HFFc6 (cell line): ENCODE data around the gene ZNF341. TPM values are rescaled to one million over a fixed set of nuclear protein-coding genes. Genes with fewer than 3 reads are reported as not detected.
"Not testable (repeated sequence)": the region's sequence is repeated elsewhere in the genome, so short reads cannot be mapped to it uniquely, and the experiment has no call there.

Source experiments
- DNase-seq: peaks from one replicate; pipeline ENCODE4 v3.0.0-alpha.2; 2018
- H3K27ac Mint-ChIP-seq: 2 replicates; pipeline ENCODE4 v1.8.0; 2020; ENCODE audit warnings: mild to moderate bottlenecking, mixed read lengths
- H3K27me3 Mint-ChIP-seq: 2 replicates; pipeline ENCODE4 v1.8.0; 2021; ENCODE audit warnings: mild to moderate bottlenecking, moderate library complexity, mixed read lengths; ENCODE audit not compliant: insufficient read depth
- H3K36me3 Mint-ChIP-seq: 2 replicates; pipeline ENCODE4 v1.8.0; 2021; ENCODE audit warnings: low read depth, mixed read lengths
- H3K4me1 Mint-ChIP-seq: 2 replicates; pipeline ENCODE4 v1.8.0; 2020; ENCODE audit warnings: low read depth, mixed read lengths
- H3K4me3 Mint-ChIP-seq: 2 replicates; pipeline ENCODE4 v1.8.0; 2020; ENCODE audit warnings: mild to moderate bottlenecking, moderate library complexity, mixed read lengths
- H3K9me3 Mint-ChIP-seq: 2 replicates; pipeline ENCODE4 v1.8.0; 2020; ENCODE audit warnings: mild to moderate bottlenecking, mixed read lengths
- CTCF ChIP-seq: fragments of 200-600 bp; sonication (generic); IDR thresholded peaks from 2 replicates; pipeline ENCODE4 v1.5.0; 2021; ENCODE audit warnings: antibody characterized with exemption, mild to moderate bottlenecking
- total RNA-seq, 6 experiments: library from RNA; stranded (reverse); fragmentation: NEBNext Ultra II Directional; extraction: Animal tissue kit (Norgen Biotek cat#: 25700); gene quantifications; 2 replicates in 1 of 6; 3 replicates in 5 of 6; pipeline ENCODE4 v1.2.3, GENCODE V29; 2021

The ZNF341 gene
- total RNA-seq, 6 experiments from 2014 or later = 3.2 to 4.1 (median 3.6) TPM

- H3K9me3 Mint-ChIP-seq = peaks cover 6% of the 10 kb centered on the region; the same call in 1 of the 2 replicates
- no peak for DNase-seq
- no peak overlapping the region for H3K4me3 Mint-ChIP-seq
- no peak for TF ChIP-seq CTCF
- peaks cover 44% of the 10 kb centered on the region for H3K36me3 Mint-ChIP-seq
- H3K4me1 Mint-ChIP-seq = no peaks in the 10 kb centered on the region
- no peak overlapping the region for H3K27ac Mint-ChIP-seq
- H3K27me3 Mint-ChIP-seq = no peaks in the 10 kb centered on the region; the same call in none of the 2 replicates
Measured at GRCh38 chr20:33753143-33753542, 21.3 kb downstream of the ZNF341 start.

GRCh38 chr20:33753763-33754162 is 22.0 kb downstream of the ZNF341 start:
- Mint-ChIP-seq H3K9me3 (peaks cover 6% of the 10 kb centered on the region; the same call in 1 of the 2 replicates), H3K4me1 (no peaks in the 10 kb centered on the region), H3K4me3 (no peak overlapping the region), H3K27ac (peak overlapping the region; percentile 31; the same call in 1 of the 2 replicates), H3K36me3 (peaks cover 43% of the 10 kb centered on the region), H3K27me3 (no peaks in the 10 kb centered on the region; the same call in 1 of the 2 replicates)
- TF ChIP-seq CTCF = no peak
- peak; percentile 76 for DNase-seq

GRCh38 chr20:33755936-33756490 is 24.2 kb downstream of the ZNF341 start:
- not testable (repeated sequence) for H3K4me1 Mint-ChIP-seq, H3K4me3 Mint-ChIP-seq, DNase-seq, H3K27me3 Mint-ChIP-seq, H3K9me3 Mint-ChIP-seq
- H3K27ac Mint-ChIP-seq = peak overlapping the region; percentile 34; the same call in 1 of the 2 replicates
- peaks cover 40% of the 10 kb centered on the region for H3K36me3 Mint-ChIP-seq

- Mint-ChIP-seq H3K4me3 (no peak overlapping the region), H3K36me3 (peaks cover 35% of the 10 kb centered on the region), H3K27me3 (no peaks in the 10 kb centered on the region; the same call in 1 of the 2 replicates), H3K27ac (no peak overlapping the region), H3K9me3 (peaks cover 6% of the 10 kb centered on the region; the same call in 1 of the 2 replicates), H3K4me1 (no peaks in the 10 kb centered on the region)
- TF ChIP-seq CTCF = no peak
- no peak for DNase-seq
Measured at GRCh38 chr20:33757046-33757445, 25.2 kb downstream of the ZNF341 start.

GRCh38 chr20:33757458-33757857 is 25.7 kb downstream of the ZNF341 start:
- Mint-ChIP-seq H3K9me3 (peaks cover 6% of the 10 kb centered on the region; the same call in 1 of the 2 replicates), H3K27me3 (no peaks in the 10 kb centered on the region; the same call in 1 of the 2 replicates), H3K4me3 (no peak overlapping the region), H3K27ac (no peak overlapping the region), H3K36me3 (peaks cover 33% of the 10 kb centered on the region), H3K4me1 (no peaks in the 10 kb centered on the region)
- no peak for TF ChIP-seq CTCF
- no peak for DNase-seq

GRCh38 chr20:33761698-33762250 is 30.0 kb downstream of the ZNF341 start:
- Mint-ChIP-seq H3K9me3 (peaks cover 6% of the 10 kb centered on the region; the same call in 1 of the 2 replicates), H3K4me1 (no peaks in the 10 kb centered on the region), H3K4me3 (no peak overlapping the region), H3K27me3 (peaks cover 1% of the 10 kb centered on the region; the same call in 1 of the 2 replicates), H3K36me3 (peaks cover 19% of the 10 kb centered on the region), H3K27ac (no peak overlapping the region)
- no peak for DNase-seq
- no peak for TF ChIP-seq CTCF
